HG02870 (cell line): ENCODE data around the gene OVCA2.

Experiments used
- ATAC-seq: cut with Tn5 transposase; IDR thresholded peaks from one replicate; pipeline ENCODE4 v1.9.1; 2021; ENCODE audit warnings: mild to moderate bottlenecking, moderate library complexity; ENCODE audit not compliant: unreplicated experiment

Gene OVCA2

DNA sequence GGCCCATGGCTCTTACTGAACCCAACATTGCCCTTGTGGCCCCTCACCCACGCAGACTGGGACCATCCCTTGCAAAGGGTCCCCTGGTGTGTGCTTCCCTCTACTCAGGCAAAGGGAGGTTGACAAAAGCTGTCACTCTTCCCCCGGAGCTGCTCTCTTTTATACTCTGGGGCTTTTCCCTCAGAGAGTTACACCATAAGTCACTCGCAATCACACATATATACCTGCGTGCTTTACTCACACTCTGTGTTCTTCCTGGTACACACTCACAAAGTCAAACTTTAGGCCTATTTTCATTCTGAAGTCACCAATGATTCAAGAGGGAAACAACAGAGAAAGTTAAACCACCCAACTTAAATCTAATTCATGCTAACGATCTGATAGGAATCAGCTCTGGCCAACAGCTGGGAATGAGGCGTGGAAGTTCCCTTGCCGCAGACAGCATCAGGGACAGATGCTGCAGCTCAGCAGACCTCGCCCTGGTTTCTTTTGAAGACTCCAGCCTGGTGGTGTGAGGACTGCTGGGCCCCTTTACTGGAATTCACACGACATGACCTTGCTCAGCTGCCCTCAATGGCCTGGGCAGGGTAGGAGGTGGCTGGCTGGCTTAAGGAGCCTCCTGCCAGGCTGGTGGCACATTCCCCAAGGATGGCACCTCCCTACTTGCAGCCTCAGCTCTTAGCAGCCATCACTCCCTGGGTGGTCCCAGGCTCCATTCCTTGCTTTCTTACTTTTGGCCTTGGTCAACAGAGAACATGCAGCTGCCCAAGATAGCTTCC lies 40.4 kb downstream of the OVCA2 start:
- ATAC-seq, result no peak

DNA sequence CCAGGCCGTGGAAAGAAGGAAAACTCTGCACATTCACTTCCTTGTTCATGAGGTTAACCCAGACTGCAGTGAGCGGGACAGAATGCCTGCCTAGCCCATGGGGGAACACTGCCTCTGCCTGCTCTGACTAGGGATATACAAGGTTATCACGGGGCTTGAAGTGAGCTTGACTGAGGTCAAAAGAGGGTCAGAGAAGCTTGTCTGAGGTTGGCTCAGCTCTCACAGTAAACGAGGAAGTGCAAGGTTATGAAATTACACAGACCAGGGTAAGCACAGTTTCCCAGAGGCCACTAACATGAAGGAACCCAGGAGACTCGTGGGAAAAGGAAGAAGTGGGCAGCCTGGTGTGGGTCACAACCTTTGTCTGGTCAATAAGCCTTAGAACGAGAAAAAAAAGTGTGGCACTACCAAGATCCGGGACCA lies 41.8 kb downstream of the OVCA2 start:
- ATAC-seq, result peak; percentile 53

DNA sequence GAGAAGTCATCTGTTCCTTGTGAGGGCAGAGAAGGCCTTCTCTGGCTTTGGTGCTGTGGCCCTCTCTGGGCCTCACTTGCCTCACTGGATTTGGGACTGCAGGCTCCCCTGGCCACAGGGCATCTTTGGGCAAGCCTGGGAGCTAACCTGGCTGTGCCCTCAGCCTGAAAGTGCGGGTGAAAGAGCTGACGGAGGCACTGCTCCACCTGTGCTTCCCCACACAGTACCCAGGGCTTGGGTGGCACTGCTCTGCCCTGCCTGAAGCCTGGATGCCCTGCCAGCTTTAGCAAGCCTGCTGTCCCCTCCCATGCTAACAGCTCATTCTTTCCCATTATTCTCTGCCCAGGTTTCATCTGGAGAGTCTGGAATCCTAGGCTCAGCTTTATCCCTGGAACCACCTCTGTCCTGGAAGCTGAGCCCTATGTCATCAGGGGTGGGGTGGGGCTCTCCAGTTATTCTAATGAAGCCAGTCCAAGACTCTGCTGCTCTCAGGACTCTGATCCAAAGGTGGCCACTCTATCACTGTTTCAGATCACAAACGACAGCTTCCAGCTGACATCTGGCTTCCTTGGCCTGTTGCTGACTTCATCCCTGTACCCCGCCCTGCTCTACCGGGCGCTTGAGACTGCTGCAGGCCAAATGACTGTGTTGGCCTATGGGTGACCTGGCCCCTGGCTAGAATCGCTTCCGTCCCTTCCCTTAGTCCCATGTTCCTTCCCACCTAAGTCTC lies 42.4 kb downstream of the OVCA2 start:
- no peak for ATAC-seq

DNA sequence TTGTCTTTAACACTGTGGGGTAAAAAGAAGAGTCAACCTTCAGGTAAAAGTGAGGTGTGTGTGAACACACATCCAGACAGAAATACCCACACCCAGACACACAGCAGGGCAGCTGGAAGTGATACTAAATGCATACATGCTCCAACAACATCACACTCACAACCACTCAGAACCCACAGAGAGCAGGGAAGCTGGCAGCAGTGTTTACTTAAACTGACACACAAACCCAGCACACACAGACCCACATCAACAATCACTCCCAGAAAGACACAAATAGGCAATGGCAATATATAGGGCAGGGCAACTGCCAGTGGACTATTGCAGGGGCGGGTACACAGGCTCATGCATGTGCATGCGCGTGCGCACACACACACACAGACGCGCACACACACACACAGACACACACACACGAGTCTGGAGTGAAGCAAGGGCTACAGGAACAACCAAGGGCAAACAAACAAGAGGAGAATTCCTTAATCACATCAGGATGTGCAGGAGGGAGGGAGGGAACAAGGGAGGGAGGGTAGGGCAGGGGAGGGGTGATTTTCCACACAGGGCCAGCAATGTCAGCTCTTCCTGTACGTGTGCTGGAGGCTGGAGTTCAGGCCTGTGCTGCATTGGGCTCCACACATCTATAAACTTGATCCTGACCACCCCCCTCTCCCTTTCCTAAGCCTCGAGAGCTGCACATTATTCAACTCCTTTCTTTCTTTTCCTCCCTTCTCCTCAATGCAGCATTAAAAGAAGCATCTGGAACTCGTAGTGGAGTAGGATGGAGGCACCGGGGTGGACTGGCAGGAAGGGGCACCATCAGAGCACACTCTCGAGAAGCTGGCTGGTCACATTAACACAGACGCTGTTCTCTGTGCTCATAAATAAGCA lies 43.2 kb downstream of the OVCA2 start:
- no peak for ATAC-seq

DNA sequence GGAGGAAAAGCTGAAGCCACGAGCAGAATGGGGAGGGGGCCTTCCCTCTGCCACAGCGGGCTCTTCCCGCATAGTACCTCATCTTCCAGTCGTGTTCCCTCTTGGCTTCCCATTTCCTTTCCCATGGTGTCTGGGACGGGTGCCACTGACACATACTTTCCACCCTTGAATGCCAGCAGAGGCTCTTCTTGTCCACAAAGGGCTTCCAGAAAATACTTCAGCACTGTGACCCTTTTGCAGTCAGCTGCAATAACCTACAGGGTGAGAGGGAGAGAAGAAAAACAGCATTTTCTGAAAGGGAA lies 43.8 kb downstream of the OVCA2 start:
- no peak for ATAC-seq

DNA sequence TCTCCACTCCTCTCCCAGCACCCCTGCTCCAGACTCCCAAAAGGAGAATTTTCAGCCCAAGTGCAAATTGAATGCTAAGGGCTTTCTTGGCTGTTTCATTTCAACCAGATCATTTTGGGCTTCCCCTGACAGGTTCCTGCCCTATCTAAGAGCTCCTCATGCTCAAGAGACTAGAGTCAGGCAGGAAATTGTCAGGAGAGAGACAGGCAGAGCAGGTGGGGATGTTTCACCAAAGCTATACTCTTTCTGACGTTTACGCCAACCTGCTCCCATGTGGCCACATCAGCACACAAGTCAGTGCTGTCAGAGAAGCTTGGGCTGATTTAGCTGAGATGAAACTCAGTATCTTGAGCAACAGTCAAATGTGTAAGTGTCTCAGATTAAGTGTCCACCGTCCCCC lies 44.5 kb downstream of the OVCA2 start:
- no peak for ATAC-seq

DNA sequence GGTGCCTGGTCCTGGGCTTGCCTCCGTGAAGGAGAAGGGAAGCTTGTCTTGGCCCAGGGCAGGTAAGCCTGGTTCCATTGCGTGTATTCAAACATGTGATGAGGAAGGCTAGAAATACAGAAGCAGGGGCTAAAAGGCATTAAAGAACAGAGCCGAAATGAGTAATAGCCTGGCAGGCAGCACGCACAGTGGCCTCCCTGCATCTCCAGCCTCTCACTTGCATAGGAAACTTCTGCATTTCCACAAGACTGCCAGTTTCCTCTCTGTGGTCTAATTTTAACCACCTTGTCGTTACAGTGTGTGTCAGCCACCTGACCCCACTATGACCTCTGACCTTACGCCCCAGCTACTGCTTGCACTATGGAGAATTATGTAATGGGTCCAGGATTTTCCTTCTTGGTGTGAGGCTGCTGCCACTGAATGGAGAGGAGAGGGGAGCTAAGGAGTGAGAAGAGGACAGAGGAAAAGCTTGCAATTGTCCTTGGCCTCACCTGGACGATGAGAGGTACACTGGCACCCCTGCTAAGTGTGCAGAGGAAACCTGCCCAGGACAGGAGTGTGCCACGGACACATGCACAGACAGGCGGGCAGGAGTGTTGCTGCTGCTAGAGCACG lies 45.9 kb downstream of the OVCA2 start:
- peak; percentile 44 for ATAC-seq

DNA sequence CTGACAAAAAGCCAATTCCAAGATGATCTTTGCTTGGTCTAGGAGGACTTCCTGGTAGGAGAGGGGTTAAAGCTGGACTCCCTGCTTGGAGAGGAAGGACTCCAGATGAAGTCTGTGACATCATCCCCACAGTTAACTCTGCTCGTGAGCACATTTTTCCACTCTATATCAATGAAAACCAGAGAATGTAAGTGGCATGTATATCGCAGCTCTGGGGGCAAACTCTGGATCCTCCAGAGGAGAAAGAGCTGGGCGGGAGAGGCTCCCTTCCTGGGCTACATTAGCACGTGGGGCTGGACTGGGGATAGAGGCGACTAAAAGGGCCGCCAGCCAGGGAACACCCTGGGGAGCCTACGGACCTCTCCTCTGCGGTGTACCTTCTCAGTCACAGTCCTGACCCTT lies 47.2 kb downstream of the OVCA2 start:
- ATAC-seq, result peak; percentile 21

DNA sequence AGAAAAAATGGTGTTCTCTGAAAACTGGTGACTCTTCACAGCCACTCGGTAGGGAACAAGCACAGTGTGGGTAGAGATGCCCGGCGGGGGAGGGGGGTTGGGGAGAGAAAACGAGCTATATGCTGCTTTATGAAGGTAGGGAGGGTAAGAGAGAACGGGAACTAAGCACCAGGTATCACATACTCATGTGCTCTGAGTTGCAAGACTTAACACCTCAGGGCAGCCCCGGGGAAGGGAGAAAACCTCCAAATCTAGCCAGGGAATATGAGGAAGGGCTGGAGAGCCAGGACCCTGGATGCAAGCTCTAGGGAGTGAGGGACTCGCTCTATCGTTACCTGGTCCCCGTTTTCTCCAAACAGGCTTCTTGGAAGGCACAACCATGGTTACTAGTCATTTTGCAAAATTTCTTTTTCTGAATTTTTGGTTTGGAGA lies 48.4 kb downstream of the OVCA2 start:
- no peak for ATAC-seq

DNA sequence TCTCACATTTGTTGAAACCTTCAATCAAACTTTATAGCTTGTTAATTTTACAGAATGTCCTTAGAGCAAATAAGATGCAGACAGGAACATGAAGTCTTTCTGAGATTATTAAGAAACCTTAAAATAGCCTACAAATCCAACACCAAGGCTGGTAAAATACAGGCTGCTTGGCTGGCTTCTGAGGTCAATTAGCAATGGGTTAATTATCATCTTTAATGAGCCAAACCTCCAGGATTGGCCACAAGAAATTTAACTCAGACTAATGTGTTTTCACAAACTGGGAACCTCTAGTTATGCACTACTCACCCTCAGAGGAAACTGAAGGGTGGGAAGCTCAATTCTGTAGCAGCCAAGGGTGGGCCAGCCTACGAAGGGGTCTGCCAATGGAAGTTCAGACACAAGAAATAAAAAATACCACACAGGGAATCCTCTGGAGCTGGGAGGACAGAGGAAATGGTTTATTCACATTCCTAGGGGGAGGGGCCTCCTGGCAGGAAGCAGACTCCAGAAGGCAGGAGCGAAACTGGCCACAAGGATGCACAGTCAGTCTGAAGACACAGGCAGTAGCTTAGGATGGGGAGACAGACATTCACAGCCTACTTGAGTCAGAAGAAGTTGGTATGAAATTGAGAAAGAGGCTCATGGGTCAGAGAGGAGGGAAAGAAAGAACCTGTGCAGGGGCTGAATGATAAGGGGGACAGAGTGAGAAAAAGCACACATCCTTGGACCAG lies 49.1 kb downstream of the OVCA2 start:
- no peak for ATAC-seq

DNA sequence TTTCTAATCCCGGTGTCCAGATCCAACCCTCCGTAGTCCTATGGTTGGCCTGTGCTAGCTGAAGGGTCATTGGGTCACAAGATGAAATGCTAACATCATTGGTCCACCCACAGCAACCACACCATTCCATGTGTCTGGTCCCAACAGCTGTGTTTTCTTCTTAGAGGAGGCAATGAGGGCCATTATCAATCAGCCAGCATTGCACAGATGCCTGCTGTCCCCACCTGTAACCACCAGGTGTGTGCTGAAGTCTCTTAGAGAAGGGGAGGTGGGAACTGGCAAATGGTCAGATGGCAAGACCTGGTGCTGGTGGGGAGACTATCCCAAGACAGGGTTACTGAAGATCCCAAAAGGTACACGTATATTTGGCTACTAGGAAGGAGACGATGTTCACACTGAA lies 50.4 kb downstream of the OVCA2 start:
- ATAC-seq, result no peak
